ENCODE measurements around the gene TOX2.

TOX2 gene

DNA sequence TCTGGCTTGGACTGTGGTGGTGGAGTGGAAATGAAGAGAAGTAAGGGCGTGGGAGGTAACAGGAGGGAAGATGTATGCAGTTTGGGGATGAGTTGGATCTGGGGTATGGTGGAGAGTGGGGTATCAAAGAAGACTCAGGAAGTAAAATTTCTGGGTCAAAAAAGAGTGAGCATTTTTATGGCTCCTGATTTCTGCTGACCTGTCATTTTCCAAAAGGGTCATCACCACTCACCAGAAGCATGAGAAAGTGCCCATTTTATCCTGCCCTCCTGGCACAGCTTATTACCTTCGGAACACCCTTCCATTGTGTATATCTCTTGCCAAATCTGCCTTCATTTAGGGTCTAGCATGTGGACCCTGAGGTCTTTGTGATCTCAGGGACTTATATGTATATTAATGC is 17.3 kb downstream of the TOX2 start:
- Histone ChIP-seq H3K36me3 (ENCODE audit: control insufficient read depth in 2 of 2, insufficient read depth in 1 of 2, low read length in 2 of 2) (no peaks in the 10 kb centered on the region), H3K4me1 (ENCODE audit: control insufficient read depth, insufficient read depth, low read length) (no peaks in the 10 kb centered on the region), H3K4me3 (ENCODE audit: low read depth, low read length) (no peak overlapping the region), H3K27ac (ENCODE audit: extremely low read depth, low read depth, low read length) (no peak overlapping the region), H3K9me3 (ENCODE audit: control insufficient read depth, insufficient read depth, low read depth, low read length) (no peaks in the 10 kb centered on the region)
- ChIA-PET CTCF (interaction anchor here (0.6 kb wide), 1 partner anchor 484 kb away, joined by 3 read pairs; no protein-coding TSS in a partner anchor), POLR2A (no interaction called here)
- TF ChIP-seq ZNF221 (tag by site-specific recombination; IDR thresholded peaks at IDR 0.05; ENCODE audit: borderline replicate concordance) (no peak), ZNF473 (tag by site-specific recombination; IDR thresholded peaks at IDR 0.05) (no peak), ZFHX2 (tag by site-specific recombination; conservative IDR thresholded peaks at IDR 0.05) (no peak), ZNF366 (tag by site-specific recombination; conservative IDR thresholded peaks at IDR 0.05) (no peak), ZSCAN23 (tag by site-specific recombination; IDR thresholded peaks at IDR 0.05) (no peak), ZNF274 (IDR thresholded peaks at IDR 0.05; ENCODE audit: low read length) (no peak), ZNF274 (tag by site-specific recombination; IDR thresholded peaks at IDR 0.05; ENCODE audit: borderline replicate concordance) (no peak)
- TF ChIP-seq, protein P1, sequence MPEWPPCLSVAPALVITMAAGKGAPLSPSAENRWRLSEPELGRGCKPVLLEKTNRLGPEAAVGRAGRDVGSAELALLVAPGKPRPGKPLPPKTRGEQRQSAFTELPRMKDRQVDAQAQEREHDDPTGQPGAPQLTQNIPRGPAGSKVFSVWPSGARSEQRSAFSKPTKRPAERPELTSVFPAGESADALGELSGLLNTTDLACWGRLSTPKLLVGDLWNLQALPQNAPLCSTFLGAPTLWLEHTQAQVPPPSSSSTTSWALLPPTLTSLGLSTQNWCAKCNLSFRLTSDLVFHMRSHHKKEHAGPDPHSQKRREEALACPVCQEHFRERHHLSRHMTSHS (tag by site-specific recombination; IDR thresholded peaks at IDR 0.05) = no peak
- TF ChIP-seq, protein P2, sequence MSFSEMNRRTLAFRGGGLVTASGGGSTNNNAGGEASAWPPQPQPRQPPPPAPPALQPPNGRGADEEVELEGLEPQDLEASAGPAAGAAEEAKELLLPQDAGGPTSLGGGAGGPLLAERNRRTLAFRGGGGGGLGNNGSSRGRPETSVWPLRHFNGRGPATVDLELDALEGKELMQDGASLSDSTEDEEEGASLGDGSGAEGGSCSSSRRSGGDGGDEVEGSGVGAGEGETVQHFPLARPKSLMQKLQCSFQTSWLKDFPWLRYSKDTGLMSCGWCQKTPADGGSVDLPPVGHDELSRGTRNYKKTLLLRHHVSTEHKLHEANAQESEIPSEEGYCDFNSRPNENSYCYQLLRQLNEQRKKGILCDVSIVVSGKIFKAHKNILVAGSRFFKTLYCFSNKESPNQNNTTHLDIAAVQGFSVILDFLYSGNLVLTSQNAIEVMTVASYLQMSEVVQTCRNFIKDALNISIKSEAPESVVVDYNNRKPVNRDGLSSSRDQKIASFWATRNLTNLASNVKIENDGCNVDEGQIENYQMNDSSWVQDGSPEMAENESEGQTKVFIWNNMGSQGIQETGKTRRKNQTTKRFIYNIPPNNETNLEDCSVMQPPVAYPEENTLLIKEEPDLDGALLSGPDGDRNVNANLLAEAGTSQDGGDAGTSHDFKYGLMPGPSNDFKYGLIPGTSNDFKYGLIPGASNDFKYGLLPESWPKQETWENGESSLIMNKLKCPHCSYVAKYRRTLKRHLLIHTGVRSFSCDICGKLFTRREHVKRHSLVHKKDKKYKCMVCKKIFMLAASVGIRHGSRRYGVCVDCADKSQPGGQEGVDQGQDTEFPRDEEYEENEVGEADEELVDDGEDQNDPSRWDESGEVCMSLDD (tag by site-specific recombination; IDR thresholded peaks at IDR 0.05) = no peak

DNA sequence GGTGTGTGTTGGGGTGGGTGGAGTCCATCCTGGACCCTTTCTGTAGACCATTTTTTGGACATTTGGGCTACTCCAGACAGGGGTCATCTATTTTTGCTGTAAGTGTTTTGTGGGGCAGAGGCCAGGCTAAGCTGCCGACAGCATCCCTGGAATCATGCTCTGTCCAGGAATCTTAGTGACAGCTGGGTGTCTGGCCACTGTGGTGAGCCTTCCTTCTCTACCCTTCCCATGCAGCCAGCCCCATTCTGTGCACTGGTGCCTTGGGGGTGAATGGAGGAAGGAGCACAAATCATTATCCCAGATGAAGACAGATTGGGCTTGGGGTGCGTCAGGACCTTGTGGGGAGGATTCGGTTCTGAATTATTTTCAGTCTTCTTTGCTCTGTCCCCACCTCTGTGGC is 20.2 kb downstream of the TOX2 start:
- ChIA-PET CTCF (no interaction called here), POLR2A (no interaction called here)
- H3K4me3 ChIP-seq (ENCODE audit: low read depth, low read length) = no peak overlapping the region
- TF ChIP-seq, protein P3, sequence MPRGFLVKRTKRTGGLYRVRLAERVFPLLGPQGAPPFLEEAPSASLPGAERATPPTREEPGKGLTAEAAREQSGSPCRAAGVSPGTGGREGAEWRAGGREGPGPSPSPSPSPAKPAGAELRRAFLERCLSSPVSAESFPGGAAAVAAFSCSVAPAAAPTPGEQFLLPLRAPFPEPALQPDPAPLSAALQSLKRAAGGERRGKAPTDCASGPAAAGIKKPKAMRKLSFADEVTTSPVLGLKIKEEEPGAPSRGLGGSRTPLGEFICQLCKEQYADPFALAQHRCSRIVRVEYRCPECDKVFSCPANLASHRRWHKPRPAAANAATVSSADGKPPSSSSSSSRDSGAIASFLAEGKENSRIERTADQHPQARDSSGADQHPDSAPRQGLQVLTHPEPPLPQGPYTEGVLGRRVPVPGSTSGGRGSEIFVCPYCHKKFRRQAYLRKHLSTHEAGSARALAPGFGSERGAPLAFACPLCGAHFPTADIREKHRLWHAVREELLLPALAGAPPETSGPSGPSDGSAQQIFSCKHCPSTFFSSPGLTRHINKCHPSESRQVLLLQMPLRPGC (tag by site-specific recombination; IDR thresholded peaks at IDR 0.05) = no peak
- TF ChIP-seq, protein P4, sequence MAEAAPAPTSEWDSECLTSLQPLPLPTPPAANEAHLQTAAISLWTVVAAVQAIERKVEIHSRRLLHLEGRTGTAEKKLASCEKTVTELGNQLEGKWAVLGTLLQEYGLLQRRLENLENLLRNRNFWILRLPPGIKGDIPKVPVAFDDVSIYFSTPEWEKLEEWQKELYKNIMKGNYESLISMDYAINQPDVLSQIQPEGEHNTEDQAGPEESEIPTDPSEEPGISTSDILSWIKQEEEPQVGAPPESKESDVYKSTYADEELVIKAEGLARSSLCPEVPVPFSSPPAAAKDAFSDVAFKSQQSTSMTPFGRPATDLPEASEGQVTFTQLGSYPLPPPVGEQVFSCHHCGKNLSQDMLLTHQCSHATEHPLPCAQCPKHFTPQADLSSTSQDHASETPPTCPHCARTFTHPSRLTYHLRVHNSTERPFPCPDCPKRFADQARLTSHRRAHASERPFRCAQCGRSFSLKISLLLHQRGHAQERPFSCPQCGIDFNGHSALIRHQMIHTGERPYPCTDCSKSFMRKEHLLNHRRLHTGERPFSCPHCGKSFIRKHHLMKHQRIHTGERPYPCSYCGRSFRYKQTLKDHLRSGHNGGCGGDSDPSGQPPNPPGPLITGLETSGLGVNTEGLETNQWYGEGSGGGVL (tag by site-specific recombination; IDR thresholded peaks at IDR 0.05) = no peak
- TF ChIP-seq, protein P5, sequence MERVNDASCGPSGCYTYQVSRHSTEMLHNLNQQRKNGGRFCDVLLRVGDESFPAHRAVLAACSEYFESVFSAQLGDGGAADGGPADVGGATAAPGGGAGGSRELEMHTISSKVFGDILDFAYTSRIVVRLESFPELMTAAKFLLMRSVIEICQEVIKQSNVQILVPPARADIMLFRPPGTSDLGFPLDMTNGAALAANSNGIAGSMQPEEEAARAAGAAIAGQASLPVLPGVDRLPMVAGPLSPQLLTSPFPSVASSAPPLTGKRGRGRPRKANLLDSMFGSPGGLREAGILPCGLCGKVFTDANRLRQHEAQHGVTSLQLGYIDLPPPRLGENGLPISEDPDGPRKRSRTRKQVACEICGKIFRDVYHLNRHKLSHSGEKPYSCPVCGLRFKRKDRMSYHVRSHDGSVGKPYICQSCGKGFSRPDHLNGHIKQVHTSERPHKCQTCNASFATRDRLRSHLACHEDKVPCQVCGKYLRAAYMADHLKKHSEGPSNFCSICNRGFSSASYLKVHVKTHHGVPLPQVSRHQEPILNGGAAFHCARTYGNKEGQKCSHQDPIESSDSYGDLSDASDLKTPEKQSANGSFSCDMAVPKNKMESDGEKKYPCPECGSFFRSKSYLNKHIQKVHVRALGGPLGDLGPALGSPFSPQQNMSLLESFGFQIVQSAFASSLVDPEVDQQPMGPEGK (tag by site-specific recombination; IDR thresholded peaks at IDR 0.05) = no peak
- TF ChIP-seq ZNF677 (tag by site-specific recombination; IDR thresholded peaks at IDR 0.05) (no peak), GLI2 (tag by site-specific recombination; IDR thresholded peaks at IDR 0.05; ENCODE audit: borderline replicate concordance, low read depth) (no peak), ZNF629 (tag by site-specific recombination; IDR thresholded peaks at IDR 0.05) (no peak), ZNF274 (IDR thresholded peaks at IDR 0.05; ENCODE audit: low read length) (no peak), ZNF274 (tag by site-specific recombination; IDR thresholded peaks at IDR 0.05; ENCODE audit: borderline replicate concordance) (no peak), ZNF221 (tag by site-specific recombination; IDR thresholded peaks at IDR 0.05; ENCODE audit: borderline replicate concordance) (no peak), ZNF785 (tag by site-specific recombination; IDR thresholded peaks at IDR 0.05) (no peak), ZFP37 (tag by site-specific recombination; IDR thresholded peaks at IDR 0.05) (no peak), ZBTB1 (tag by site-specific recombination; IDR thresholded peaks at IDR 0.05) (no peak), ZNF335 (tag by site-specific recombination; conservative IDR thresholded peaks at IDR 0.05) (no peak), ZNF510 (tag by site-specific recombination; IDR thresholded peaks at IDR 0.05; ENCODE audit: insufficient replicate concordance) (no peak), ZNF2 (tag by site-specific recombination; IDR thresholded peaks at IDR 0.05) (no peak)
- TF ChIP-seq, protein P6, sequence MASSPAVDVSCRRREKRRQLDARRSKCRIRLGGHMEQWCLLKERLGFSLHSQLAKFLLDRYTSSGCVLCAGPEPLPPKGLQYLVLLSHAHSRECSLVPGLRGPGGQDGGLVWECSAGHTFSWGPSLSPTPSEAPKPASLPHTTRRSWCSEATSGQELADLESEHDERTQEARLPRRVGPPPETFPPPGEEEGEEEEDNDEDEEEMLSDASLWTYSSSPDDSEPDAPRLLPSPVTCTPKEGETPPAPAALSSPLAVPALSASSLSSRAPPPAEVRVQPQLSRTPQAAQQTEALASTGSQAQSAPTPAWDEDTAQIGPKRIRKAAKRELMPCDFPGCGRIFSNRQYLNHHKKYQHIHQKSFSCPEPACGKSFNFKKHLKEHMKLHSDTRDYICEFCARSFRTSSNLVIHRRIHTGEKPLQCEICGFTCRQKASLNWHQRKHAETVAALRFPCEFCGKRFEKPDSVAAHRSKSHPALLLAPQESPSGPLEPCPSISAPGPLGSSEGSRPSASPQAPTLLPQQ (tag by site-specific recombination; IDR thresholded peaks at IDR 0.05) = no peak
- TF ChIP-seq, protein P7, sequence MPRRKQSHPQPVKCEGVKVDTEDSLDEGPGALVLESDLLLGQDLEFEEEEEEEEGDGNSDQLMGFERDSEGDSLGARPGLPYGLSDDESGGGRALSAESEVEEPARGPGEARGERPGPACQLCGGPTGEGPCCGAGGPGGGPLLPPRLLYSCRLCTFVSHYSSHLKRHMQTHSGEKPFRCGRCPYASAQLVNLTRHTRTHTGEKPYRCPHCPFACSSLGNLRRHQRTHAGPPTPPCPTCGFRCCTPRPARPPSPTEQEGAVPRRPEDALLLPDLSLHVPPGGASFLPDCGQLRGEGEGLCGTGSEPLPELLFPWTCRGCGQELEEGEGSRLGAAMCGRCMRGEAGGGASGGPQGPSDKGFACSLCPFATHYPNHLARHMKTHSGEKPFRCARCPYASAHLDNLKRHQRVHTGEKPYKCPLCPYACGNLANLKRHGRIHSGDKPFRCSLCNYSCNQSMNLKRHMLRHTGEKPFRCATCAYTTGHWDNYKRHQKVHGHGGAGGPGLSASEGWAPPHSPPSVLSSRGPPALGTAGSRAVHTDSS (tag by site-specific recombination; IDR thresholded peaks at IDR 0.05) = no peak

More for the DNA sequence above, 20.2 kb downstream of the TOX2 start:
- no peaks in the 10 kb centered on the region for H3K36me3 ChIP-seq (ENCODE audit: control insufficient read depth in 2 of 2, insufficient read depth in 1 of 2, low read length in 2 of 2)
- no peaks in the 10 kb centered on the region for H3K9me3 ChIP-seq (ENCODE audit: control insufficient read depth, insufficient read depth, low read depth, low read length)
- H3K27ac ChIP-seq (ENCODE audit: extremely low read depth, low read depth, low read length) = no peak overlapping the region
- H3K4me1 ChIP-seq (ENCODE audit: control insufficient read depth, insufficient read depth, low read length) = peaks cover 4% of the 10 kb centered on the region

All from HEK293 (cell line).